GM23338 (cell line): ENCODE data around the gene TRMT44. TPM values are rescaled to one million over a fixed set of nuclear protein-coding genes. Genes with fewer than 3 reads are reported as not detected.

Experiments used
- ATAC-seq: fragments of 200-7000 bp; cut with Tn5 transposase; 3 replicates; pipeline ENCODE4 v1.9.1; 2020
- DNase-seq: peaks from one replicate; pipeline ENCODE4 v3.0.0-alpha.2; 2015; ENCODE audit warnings: low spot score
- H2AFZ ChIP-seq: fragments of 200-600 bp; sonication (generic); 2 replicates; pipeline ENCODE4 v1.8.0; 2016; ENCODE audit warnings: antibody characterized with exemption, mild to moderate bottlenecking, moderate library complexity
- H3F3A ChIP-seq: fragments of 200-600 bp; sonication (generic); replicated peaks from 2 replicates; pipeline ENCODE4 v1.8.0; 2017; ENCODE audit warnings: antibody characterized with exemption, mixed run types, low read depth
- H3K27ac ChIP-seq: fragments of 200-600 bp; sonication (generic); 2 replicates; pipeline ENCODE4 v1.6.1; 2016; ENCODE audit warnings: low read depth
- H3K27me3 ChIP-seq: fragments of 200-600 bp; sonication (generic); 2 replicates; pipeline ENCODE4 v1.8.0; 2016; ENCODE audit warnings: mild to moderate bottlenecking, mixed run types, moderate library complexity; ENCODE audit not compliant: insufficient read depth
- H3K36me3 ChIP-seq: fragments of 200-600 bp; sonication (generic); 2 replicates; pipeline ENCODE4 v1.8.0; 2016; ENCODE audit warnings: mild to moderate bottlenecking; ENCODE audit not compliant: insufficient read depth
- H3K4me1 ChIP-seq: fragments of 200-600 bp; sonication (generic); 2 replicates; pipeline ENCODE4 v1.8.0; 2016; ENCODE audit warnings: mild to moderate bottlenecking, moderate library complexity; ENCODE audit not compliant: insufficient read depth
- H3K4me2 ChIP-seq: fragments of 200-600 bp; sonication (generic); 2 replicates; pipeline ENCODE4 v1.7.1; 2017; ENCODE audit warnings: mixed run types
- H3K4me3 ChIP-seq: fragments of 200-600 bp; sonication (generic); 2 replicates; pipeline ENCODE4 v1.6.1; 2016; ENCODE audit warnings: mixed run types
- H3K79me2 ChIP-seq: fragments of 200-600 bp; sonication (generic); replicated peaks from 2 replicates; pipeline ENCODE4 v1.8.0; 2017; ENCODE audit warnings: mild to moderate bottlenecking; ENCODE audit not compliant: insufficient read depth
- H3K9me2 ChIP-seq: fragments of 200-600 bp; sonication (generic); 2 replicates; pipeline ENCODE4 v1.8.0; 2017; ENCODE audit not compliant: insufficient read depth
- H4K20me1 ChIP-seq: fragments of 200-600 bp; sonication (generic); replicated peaks from 2 replicates; pipeline ENCODE4 v1.8.0; 2017; ENCODE audit warnings: mild to moderate bottlenecking; ENCODE audit not compliant: insufficient read depth
- H3K27ac Mint-ChIP-seq: 2 replicates; pipeline ENCODE4 v1.8.0; 2020; ENCODE audit warnings: inconsistent platforms, mild to moderate bottlenecking, moderate library complexity, mixed read lengths
- H3K27me3 Mint-ChIP-seq: 3 replicates; pipeline ENCODE4 v1.8.0; 2022; ENCODE audit warnings: low read depth, mild to moderate bottlenecking, moderate library complexity, mixed read lengths, inconsistent platforms; ENCODE audit not compliant: insufficient read depth, poor library complexity
- H3K36me3 Mint-ChIP-seq: 3 replicates; pipeline ENCODE4 v1.8.0; 2021; ENCODE audit warnings: low read depth, mild to moderate bottlenecking, inconsistent platforms, moderate library complexity, mixed read lengths
- H3K4me1 Mint-ChIP-seq: 3 replicates; pipeline ENCODE4 v1.8.0; 2020; ENCODE audit warnings: mild to moderate bottlenecking, inconsistent platforms, mixed read lengths
- H3K4me3 Mint-ChIP-seq: 3 replicates; pipeline ENCODE4 v1.8.0; 2021; ENCODE audit warnings: moderate library complexity, mild to moderate bottlenecking, inconsistent platforms, mixed read lengths
- H3K9me3 Mint-ChIP-seq: 3 replicates; pipeline ENCODE4 v1.8.0; 2020; ENCODE audit warnings: moderate library complexity, mild to moderate bottlenecking, inconsistent platforms, mixed read lengths
- CREB1 ChIP-seq: fragments of 250-450 bp; sonication (Bioruptor Pico); IDR thresholded peaks from 2 replicates; pipeline ENCODE4 v1.5.0; 2020; ENCODE audit warnings: low read depth, mild to moderate bottlenecking, moderate library complexity
- EZH2 ChIP-seq: fragments of 200-600 bp; sonication (generic); IDR thresholded peaks from one replicate; pipeline ENCODE4 v1.8.0; 2017; ENCODE audit warnings: antibody characterized with exemption, mild to moderate bottlenecking, low read depth; ENCODE audit not compliant: unreplicated experiment
- EZH2phosphoT487 ChIP-seq: fragments of 200-600 bp; sonication (generic); IDR thresholded peaks from one replicate; pipeline ENCODE4 v1.8.1; 2018; ENCODE audit warnings: antibody characterized with exemption; ENCODE audit not compliant: unreplicated experiment
- JUNB ChIP-seq: IDR thresholded peaks from one replicate; pipeline ENCODE4 v1.6.1; 2016; ENCODE audit warnings: antibody characterized with exemption; ENCODE audit not compliant: unreplicated experiment
- NANOG ChIP-seq: IDR thresholded peaks from 2 replicates; pipeline ENCODE4 v1.6.1; 2016; ENCODE audit warnings: antibody characterized with exemption, borderline replicate concordance
- POLR2AphosphoS5 ChIP-seq: IDR thresholded peaks from 2 replicates; pipeline ENCODE4 v1.6.1; 2016; ENCODE audit warnings: antibody characterized with exemption, low read depth
- STAT1 ChIP-seq: IDR thresholded peaks from one replicate; pipeline ENCODE4 v1.6.1; 2016; ENCODE audit warnings: antibody characterized with exemption; ENCODE audit not compliant: unreplicated experiment
- ZNF114 ChIP-seq: fragments of 250-450 bp; sonication (Bioruptor Pico); IDR thresholded peaks from 2 replicates; pipeline ENCODE4 v1.5.0; 2020; ENCODE audit warnings: mild to moderate bottlenecking, moderate library complexity
- ZNF331 ChIP-seq: fragments of 250-450 bp; sonication (Bioruptor Pico); IDR thresholded peaks from 2 replicates; pipeline ENCODE4 v1.5.0; 2020; ENCODE audit warnings: low read depth, mild to moderate bottlenecking, moderate library complexity
- polyA plus RNA-seq: library from polyadenylated mRNA; unstranded; fragments of >200 nt; fragmentation: Nextera tagmentation; extraction: Ambion mirVana; gene quantifications from 2 replicates; pipeline ENCODE4 v1.2.1, GENCODE V29; 2016
- total RNA-seq: library from RNA; depleted of rRNA; stranded (reverse); fragments of >200 nt; shearing (Covaris generic); gene quantifications from 2 replicates; pipeline ENCODE4 v1.2.3, GENCODE V29; 2014
- TF ChIP-seq, protein P1 (sequence below), 2 experiments: fragments of 200-600 bp in 1 of 2; sonication (generic) in 1 of 2; conservative IDR thresholded peaks; 2 replicates each; pipeline versions ENCODE4 v1.5.1 to v1.6.1; 2016 to 2017; ENCODE audit warnings: antibody characterized with exemption in 2 of 2, low read depth in 2 of 2, mild to moderate bottlenecking in 2 of 2, moderate library complexity in 1 of 2
- TF ChIP-seq, protein P2 (sequence below): IDR thresholded peaks from 2 replicates; pipeline ENCODE4 v1.6.1; 2016; ENCODE audit warnings: antibody characterized with exemption
- TF ChIP-seq, protein P3 (sequence below): IDR thresholded peaks from one replicate; pipeline ENCODE4 v1.6.1; 2018; ENCODE audit warnings: antibody characterized with exemption; ENCODE audit not compliant: unreplicated experiment
- TF ChIP-seq, protein P4 (sequence below): fragments of 250-450 bp; sonication (Bioruptor Pico); IDR thresholded peaks from 2 replicates; pipeline ENCODE4 v1.5.0; 2020; ENCODE audit warnings: mild to moderate bottlenecking, moderate library complexity

The TRMT44 gene
- total and polyA plus RNA-seq, 2 experiments from 2014 or later = 10.3 to 49.8 TPM

DNA sequence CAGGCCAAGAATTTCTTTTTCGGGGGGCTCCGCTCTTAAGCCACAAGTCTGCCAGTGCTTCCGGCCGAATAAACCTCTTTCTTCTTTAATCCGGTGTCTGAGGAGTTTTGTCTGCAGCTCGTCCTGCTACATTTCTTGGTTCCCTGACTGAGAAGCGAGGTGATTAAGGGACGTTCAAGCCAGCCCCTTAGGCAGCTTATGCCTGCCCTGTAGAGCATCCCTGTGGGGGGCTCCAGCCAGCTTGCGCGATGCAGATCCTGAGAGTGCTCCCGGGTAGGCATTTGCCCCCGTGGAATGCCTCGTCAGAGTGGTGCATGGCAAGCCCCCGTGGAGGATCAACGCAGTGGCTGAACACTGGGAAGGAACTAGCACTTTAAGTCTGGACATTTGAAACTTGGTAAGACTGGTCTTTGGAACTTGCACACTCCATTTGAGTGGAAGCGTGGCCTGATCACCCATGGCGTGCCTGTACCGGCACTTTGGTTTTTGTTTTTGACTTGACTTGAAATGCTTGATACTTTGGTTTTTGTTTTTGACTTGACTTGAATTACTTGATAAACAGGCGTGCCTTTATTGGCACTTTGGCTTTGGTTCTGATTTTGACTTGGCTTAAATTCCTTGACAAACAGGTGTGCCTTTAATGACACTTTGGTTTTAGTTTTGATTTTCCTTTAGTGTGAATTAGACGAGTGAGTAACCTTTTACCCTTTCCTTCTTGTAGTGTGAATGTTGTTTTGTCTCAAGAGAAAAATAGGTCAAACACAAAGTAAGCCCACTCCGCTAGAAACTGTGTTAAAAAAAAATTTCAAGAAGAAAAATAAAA is 6.1 kb upstream of the TRMT44 start:
- Histone ChIP-seq H3K36me3 (no peaks in the 10 kb centered on the region), H2AFZ (no peak overlapping the region), H3K9me2 (no peaks in the 10 kb centered on the region), H3K79me2 (peaks cover 6% of the 10 kb centered on the region; the same call in 1 of the 2 replicates), H3K27me3 (no peaks in the 10 kb centered on the region), H3K27ac (no peak overlapping the region), H3F3A (no peaks in the 10 kb centered on the region), H4K20me1 (no peaks in the 10 kb centered on the region), H3K4me1 (peaks cover 23% of the 10 kb centered on the region), H3K4me2 (no peak overlapping the region), H3K4me3 (no peak overlapping the region)
- H3K9me3 Mint-ChIP-seq = peaks cover 2% of the 10 kb centered on the region; the same call in 2 of the 3 replicates
- peaks cover 6% of the 10 kb centered on the region for H3K27me3 Mint-ChIP-seq
- DNase-seq = no peak
- H3K36me3 Mint-ChIP-seq = no peaks in the 10 kb centered on the region
- H3K4me3 Mint-ChIP-seq = no peak overlapping the region
- H3K27ac Mint-ChIP-seq = no peak overlapping the region
- TF ChIP-seq JUNB (no peak), CREB1 (no peak), EZH2phosphoT487 (no peak), NANOG (no peak), STAT1 (no peak), EZH2 (no peak), ZNF114 (no peak), POLR2AphosphoS5 (no peak), ZNF331 (no peak)
- TF ChIP-seq, protein P1, sequence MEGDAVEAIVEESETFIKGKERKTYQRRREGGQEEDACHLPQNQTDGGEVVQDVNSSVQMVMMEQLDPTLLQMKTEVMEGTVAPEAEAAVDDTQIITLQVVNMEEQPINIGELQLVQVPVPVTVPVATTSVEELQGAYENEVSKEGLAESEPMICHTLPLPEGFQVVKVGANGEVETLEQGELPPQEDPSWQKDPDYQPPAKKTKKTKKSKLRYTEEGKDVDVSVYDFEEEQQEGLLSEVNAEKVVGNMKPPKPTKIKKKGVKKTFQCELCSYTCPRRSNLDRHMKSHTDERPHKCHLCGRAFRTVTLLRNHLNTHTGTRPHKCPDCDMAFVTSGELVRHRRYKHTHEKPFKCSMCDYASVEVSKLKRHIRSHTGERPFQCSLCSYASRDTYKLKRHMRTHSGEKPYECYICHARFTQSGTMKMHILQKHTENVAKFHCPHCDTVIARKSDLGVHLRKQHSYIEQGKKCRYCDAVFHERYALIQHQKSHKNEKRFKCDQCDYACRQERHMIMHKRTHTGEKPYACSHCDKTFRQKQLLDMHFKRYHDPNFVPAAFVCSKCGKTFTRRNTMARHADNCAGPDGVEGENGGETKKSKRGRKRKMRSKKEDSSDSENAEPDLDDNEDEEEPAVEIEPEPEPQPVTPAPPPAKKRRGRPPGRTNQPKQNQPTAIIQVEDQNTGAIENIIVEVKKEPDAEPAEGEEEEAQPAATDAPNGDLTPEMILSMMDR (conservative IDR thresholded peaks at IDR 0.05; ENCODE audit: low read depth in 2 of 2) = no peak
- TF ChIP-seq, protein P2, sequence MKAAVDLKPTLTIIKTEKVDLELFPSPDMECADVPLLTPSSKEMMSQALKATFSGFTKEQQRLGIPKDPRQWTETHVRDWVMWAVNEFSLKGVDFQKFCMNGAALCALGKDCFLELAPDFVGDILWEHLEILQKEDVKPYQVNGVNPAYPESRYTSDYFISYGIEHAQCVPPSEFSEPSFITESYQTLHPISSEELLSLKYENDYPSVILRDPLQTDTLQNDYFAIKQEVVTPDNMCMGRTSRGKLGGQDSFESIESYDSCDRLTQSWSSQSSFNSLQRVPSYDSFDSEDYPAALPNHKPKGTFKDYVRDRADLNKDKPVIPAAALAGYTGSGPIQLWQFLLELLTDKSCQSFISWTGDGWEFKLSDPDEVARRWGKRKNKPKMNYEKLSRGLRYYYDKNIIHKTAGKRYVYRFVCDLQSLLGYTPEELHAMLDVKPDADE = no peak
- TF ChIP-seq, protein P3, sequence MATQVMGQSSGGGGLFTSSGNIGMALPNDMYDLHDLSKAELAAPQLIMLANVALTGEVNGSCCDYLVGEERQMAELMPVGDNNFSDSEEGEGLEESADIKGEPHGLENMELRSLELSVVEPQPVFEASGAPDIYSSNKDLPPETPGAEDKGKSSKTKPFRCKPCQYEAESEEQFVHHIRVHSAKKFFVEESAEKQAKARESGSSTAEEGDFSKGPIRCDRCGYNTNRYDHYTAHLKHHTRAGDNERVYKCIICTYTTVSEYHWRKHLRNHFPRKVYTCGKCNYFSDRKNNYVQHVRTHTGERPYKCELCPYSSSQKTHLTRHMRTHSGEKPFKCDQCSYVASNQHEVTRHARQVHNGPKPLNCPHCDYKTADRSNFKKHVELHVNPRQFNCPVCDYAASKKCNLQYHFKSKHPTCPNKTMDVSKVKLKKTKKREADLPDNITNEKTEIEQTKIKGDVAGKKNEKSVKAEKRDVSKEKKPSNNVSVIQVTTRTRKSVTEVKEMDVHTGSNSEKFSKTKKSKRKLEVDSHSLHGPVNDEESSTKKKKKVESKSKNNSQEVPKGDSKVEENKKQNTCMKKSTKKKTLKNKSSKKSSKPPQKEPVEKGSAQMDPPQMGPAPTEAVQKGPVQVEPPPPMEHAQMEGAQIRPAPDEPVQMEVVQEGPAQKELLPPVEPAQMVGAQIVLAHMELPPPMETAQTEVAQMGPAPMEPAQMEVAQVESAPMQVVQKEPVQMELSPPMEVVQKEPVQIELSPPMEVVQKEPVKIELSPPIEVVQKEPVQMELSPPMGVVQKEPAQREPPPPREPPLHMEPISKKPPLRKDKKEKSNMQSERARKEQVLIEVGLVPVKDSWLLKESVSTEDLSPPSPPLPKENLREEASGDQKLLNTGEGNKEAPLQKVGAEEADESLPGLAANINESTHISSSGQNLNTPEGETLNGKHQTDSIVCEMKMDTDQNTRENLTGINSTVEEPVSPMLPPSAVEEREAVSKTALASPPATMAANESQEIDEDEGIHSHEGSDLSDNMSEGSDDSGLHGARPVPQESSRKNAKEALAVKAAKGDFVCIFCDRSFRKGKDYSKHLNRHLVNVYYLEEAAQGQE = no peak
- TF ChIP-seq, protein P4, sequence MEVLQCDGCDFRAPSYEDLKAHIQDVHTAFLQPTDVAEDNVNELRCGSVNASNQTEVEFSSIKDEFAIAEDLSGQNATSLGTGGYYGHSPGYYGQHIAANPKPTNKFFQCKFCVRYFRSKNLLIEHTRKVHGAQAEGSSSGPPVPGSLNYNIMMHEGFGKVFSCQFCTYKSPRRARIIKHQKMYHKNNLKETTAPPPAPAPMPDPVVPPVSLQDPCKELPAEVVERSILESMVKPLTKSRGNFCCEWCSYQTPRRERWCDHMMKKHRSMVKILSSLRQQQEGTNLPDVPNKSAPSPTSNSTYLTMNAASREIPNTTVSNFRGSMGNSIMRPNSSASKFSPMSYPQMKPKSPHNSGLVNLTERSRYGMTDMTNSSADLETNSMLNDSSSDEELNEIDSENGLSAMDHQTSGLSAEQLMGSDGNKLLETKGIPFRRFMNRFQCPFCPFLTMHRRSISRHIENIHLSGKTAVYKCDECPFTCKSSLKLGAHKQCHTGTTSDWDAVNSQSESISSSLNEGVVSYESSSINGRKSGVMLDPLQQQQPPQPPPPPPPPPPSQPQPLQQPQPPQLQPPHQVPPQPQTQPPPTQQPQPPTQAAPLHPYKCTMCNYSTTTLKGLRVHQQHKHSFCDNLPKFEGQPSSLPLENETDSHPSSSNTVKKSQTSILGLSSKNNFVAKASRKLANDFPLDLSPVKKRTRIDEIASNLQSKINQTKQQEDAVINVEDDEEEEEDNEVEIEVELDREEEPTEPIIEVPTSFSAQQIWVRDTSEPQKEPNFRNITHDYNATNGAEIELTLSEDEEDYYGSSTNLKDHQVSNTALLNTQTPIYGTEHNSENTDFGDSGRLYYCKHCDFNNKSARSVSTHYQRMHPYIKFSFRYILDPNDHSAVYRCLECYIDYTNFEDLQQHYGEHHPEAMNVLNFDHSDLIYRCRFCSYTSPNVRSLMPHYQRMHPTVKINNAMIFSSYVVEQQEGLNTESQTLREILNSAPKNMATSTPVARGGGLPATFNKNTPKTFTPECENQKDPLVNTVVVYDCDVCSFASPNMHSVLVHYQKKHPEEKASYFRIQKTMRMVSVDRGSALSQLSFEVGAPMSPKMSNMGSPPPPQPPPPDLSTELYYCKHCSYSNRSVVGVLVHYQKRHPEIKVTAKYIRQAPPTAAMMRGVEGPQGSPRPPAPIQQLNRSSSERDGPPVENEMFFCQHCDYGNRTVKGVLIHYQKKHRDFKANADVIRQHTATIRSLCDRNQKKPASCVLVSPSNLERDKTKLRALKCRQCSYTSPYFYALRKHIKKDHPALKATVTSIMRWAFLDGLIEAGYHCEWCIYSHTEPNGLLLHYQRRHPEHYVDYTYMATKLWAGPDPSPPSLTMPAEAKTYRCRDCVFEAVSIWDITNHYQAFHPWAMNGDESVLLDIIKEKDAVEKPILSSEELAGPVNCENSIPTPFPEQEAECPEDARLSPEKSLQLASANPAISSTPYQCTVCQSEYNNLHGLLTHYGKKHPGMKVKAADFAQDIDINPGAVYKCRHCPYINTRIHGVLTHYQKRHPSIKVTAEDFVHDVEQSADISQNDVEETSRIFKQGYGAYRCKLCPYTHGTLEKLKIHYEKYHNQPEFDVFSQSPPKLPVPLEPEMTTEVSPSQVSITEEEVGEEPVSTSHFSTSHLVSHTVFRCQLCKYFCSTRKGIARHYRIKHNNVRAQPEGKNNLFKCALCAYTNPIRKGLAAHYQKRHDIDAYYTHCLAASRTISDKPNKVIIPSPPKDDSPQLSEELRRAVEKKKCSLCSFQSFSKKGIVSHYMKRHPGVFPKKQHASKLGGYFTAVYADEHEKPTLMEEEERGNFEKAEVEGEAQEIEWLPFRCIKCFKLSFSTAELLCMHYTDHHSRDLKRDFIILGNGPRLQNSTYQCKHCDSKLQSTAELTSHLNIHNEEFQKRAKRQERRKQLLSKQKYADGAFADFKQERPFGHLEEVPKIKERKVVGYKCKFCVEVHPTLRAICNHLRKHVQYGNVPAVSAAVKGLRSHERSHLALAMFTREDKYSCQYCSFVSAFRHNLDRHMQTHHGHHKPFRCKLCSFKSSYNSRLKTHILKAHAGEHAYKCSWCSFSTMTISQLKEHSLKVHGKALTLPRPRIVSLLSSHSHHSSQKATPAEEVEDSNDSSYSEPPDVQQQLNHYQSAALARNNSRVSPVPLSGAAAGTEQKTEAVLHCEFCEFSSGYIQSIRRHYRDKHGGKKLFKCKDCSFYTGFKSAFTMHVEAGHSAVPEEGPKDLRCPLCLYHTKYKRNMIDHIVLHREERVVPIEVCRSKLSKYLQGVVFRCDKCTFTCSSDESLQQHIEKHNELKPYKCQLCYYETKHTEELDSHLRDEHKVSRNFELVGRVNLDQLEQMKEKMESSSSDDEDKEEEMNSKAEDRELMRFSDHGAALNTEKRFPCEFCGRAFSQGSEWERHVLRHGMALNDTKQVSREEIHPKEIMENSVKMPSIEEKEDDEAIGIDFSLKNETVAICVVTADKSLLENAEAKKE (CRISPR knock-in tag) = no peak
- H3K4me1 Mint-ChIP-seq = peaks cover 41% of the 10 kb centered on the region
- peak; percentile 41 for ATAC-seq
